Caco-2 (cell line): ENCODE results near the gene CCDC200. TPM values are rescaled to one million over a fixed set of nuclear protein-coding genes. Genes with fewer than 3 reads are reported as not detected.
"Not testable (repeated sequence)": the region's sequence is repeated elsewhere in the genome, so short reads cannot be mapped to it uniquely, and the experiment has no call there.

Experiments used
- BruUV-seq: library from RNA; stranded (reverse); fragments of 400-500 nt; replicated peaks from 2 replicates; lab custom pipeline; 2021; lab: Mats Ljungman, UMichigan
- CTCF ChIA-PET: fragments of 300-600 bp; sonication (Branson Sonifier 250); formaldehyde crosslinking; loops from one replicate; lab custom pipeline; 2022; ENCODE audit warnings: antibody characterized with exemption; lab: Charles Lee
- POLR2A ChIA-PET: fragments of 300-600 bp; sonication (Branson Sonifier 250); formaldehyde crosslinking; loops from one replicate; lab custom pipeline; 2022; ENCODE audit warnings: antibody characterized with exemption; lab: Charles Lee
- DNase-seq, 2 experiments: peaks; one replicate each; pipeline versions ENCODE4 v3.0.0 to v3.0.0-alpha.2; 2020 to 2022
- H3K27me3 ChIP-seq: replicated peaks from 2 replicates; pipeline ENCODE4 v1.6.0; 2011; ENCODE audit warnings: low read length; ENCODE audit not compliant: control insufficient read depth, insufficient read depth
- H3K36me3 ChIP-seq: 2 replicates; pipeline ENCODE4 v1.5.1; 2011; ENCODE audit warnings: low read length; ENCODE audit not compliant: control insufficient read depth, insufficient read depth
- H3K4me1 ChIP-seq: fragments of 250-450 bp; sonication (Bioruptor Pico); 2 replicates; pipeline ENCODE4 v1.5.1; 2020; ENCODE audit warnings: mild to moderate bottlenecking
- H3K4me3 ChIP-seq: 2 replicates; pipeline ENCODE4 v1.5.1; 2011; ENCODE audit warnings: low read depth, mild to moderate bottlenecking, control low read depth, low read length
- H3K9me3 ChIP-seq: fragments of 250-450 bp; sonication (Bioruptor Pico); 2 replicates; pipeline ENCODE4 v1.5.1; 2020; ENCODE audit warnings: mild to moderate bottlenecking, moderate library complexity
- H3K27ac Mint-ChIP-seq: one replicate; pipeline ENCODE4 v1.8.0; 2022; ENCODE audit warnings: mixed read lengths; ENCODE audit not compliant: unreplicated experiment
- H3K27me3 Mint-ChIP-seq: one replicate; pipeline ENCODE4 v1.8.0; 2022; ENCODE audit warnings: mixed read lengths; ENCODE audit not compliant: insufficient read depth, unreplicated experiment
- H3K36me3 Mint-ChIP-seq: one replicate; pipeline ENCODE4 v1.8.0; 2022; ENCODE audit warnings: mild to moderate bottlenecking, mixed read lengths; ENCODE audit not compliant: insufficient read depth, unreplicated experiment
- H3K4me1 Mint-ChIP-seq: one replicate; pipeline ENCODE4 v1.8.0; 2022; ENCODE audit warnings: low read depth, mixed read lengths; ENCODE audit not compliant: unreplicated experiment
- H3K4me3 Mint-ChIP-seq: one replicate; pipeline ENCODE4 v1.8.0; 2022; ENCODE audit warnings: mild to moderate bottlenecking, moderate library complexity, mixed read lengths; ENCODE audit not compliant: unreplicated experiment
- H3K9me3 Mint-ChIP-seq: one replicate; pipeline ENCODE4 v1.8.0; 2022; ENCODE audit warnings: mixed read lengths; ENCODE audit not compliant: unreplicated experiment
- intact Hi-C: fragments of 100-400 bp; cut with micrococcal nuclease; formaldehyde crosslinking; loops from one replicate; pipeline ENCODE4 v1.10.0; 2022; ENCODE audit not compliant: unreplicated experiment
- total RNA-seq: library from RNA; stranded (reverse); gene quantifications from 2 replicates; pipeline ENCODE4 v1.2.3, GENCODE V29; 2022
- TF ChIP-seq, protein P1 (sequence below), 2 experiments: fragments of 200-600 bp in 1 of 2; IDR thresholded peaks; 1 replicate in 1 of 2; 2 replicates in 1 of 2; pipeline versions ENCODE4 v1.5.1 to v1.8.0; 2011 to 2022; ENCODE audit warnings: antibody characterized with exemption in 1 of 2, control low read depth in 1 of 2, inconsistent platforms in 1 of 2, low read depth in 1 of 2, low read length in 1 of 2, mild to moderate bottlenecking in 1 of 2, moderate library complexity in 1 of 2; ENCODE audit not compliant: insufficient read depth in 1 of 2, severe bottlenecking in 1 of 2, unreplicated experiment in 1 of 2

CCDC200 gene
- total RNA-seq, 1 experiment from 2014 or later = not detected

DNA sequence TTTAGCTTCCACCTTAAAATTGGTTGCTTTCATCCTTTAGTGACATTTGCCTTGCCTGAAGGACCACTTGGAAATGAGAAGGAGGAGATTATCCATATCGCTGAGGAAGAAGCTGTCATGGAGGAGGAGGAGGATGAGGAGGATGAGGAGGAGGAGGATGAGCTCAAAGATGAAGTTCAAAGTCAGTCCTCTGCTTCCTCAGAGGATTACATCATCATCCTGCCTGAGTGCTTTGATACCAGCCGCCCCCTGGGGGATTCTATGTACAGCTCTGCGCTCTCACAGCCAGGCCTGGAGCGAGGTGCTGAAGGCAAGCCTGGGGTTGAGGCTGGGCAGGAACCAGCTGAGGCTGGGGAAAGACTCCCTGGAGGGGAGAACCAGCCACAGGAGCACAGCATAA lies 28.3 kb downstream of the CCDC200 start:
- H3K27me3 ChIP-seq = no peaks in the 10 kb centered on the region

DNA sequence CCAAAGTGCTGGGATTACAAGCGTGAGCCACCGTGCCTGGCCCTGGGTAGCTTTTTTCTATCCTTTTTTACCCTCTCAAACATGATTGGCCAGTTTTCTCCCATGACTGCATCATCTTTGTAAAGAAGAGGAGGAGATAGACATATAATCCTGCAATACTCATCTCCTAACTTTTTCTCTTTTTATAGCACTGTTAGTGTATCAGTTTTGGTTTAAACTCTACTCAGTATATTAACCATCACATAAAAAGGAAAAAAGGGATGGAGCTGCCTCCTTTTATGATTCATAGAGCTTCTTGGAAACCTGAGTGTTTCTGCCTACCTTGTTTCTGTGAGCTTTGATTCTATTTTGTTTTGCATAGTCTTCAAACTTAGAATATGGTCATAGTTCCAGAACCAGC lies 28.8 kb downstream of the CCDC200 start:
- H3K27me3 Mint-ChIP-seq = no peaks in the 10 kb centered on the region
- no peak overlapping the region for H3K27ac Mint-ChIP-seq
- ChIA-PET CTCF (interaction anchor here (1.1 kb wide), 1 partner anchor 12 kb away, joined by 3 read pairs; the partner anchor contains the start of gene TMEM106A), POLR2A (interaction anchor here (0.7 to 1.1 kb wide), 2 partner anchors 28 to 116 kb away, joined by 5 to 8 read pairs; no protein-coding TSS in a partner anchor)
- Histone ChIP-seq H3K4me3 (no peak overlapping the region), H3K4me1 (no peaks in the 10 kb centered on the region), H3K36me3 (peaks cover 2% of the 10 kb centered on the region; the same call in 1 of the 2 replicates), H3K9me3 (no peaks in the 10 kb centered on the region), H3K27me3 (no peaks in the 10 kb centered on the region)
- BruUV-seq = no TSS peak
- TF ChIP-seq, protein P1, sequence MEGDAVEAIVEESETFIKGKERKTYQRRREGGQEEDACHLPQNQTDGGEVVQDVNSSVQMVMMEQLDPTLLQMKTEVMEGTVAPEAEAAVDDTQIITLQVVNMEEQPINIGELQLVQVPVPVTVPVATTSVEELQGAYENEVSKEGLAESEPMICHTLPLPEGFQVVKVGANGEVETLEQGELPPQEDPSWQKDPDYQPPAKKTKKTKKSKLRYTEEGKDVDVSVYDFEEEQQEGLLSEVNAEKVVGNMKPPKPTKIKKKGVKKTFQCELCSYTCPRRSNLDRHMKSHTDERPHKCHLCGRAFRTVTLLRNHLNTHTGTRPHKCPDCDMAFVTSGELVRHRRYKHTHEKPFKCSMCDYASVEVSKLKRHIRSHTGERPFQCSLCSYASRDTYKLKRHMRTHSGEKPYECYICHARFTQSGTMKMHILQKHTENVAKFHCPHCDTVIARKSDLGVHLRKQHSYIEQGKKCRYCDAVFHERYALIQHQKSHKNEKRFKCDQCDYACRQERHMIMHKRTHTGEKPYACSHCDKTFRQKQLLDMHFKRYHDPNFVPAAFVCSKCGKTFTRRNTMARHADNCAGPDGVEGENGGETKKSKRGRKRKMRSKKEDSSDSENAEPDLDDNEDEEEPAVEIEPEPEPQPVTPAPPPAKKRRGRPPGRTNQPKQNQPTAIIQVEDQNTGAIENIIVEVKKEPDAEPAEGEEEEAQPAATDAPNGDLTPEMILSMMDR (IDR thresholded peaks at IDR 0.05; ENCODE audit: insufficient read depth in 1 of 2, low read depth in 1 of 2, low read length in 1 of 2, severe bottlenecking in 1 of 2, unreplicated experiment in 1 of 2) = no peak
- no peak overlapping the region for H3K4me3 Mint-ChIP-seq
- DNase-seq = no peak
- no peaks in the 10 kb centered on the region for H3K9me3 Mint-ChIP-seq
- H3K36me3 Mint-ChIP-seq = peaks cover 71% of the 10 kb centered on the region
- H3K4me1 Mint-ChIP-seq = no peaks in the 10 kb centered on the region
- intact Hi-C loops = no loop called here

More for the DNA sequence above, 28.3 kb downstream of the CCDC200 start:
- no peak overlapping the region for H3K4me3 ChIP-seq
- Mint-ChIP-seq H3K27ac (no peak overlapping the region), H3K9me3 (no peaks in the 10 kb centered on the region), H3K27me3 (no peaks in the 10 kb centered on the region), H3K4me3 (no peak overlapping the region), H3K4me1 (no peaks in the 10 kb centered on the region), H3K36me3 (peaks cover 68% of the 10 kb centered on the region)
- no peaks in the 10 kb centered on the region for H3K4me1 ChIP-seq
- peaks cover 2% of the 10 kb centered on the region; the same call in 1 of the 2 replicates for H3K36me3 ChIP-seq
- ChIA-PET POLR2A (interaction anchor here (0.7 to 1.1 kb wide), 2 partner anchors 28 to 116 kb away, joined by 5 to 8 read pairs; no protein-coding TSS in a partner anchor), CTCF (interaction anchor here (0.9 to 1.1 kb wide), 2 partner anchors 12 to 17 kb away, joined by 3 read pairs; partner anchors contain the start of gene TMEM106A)
- no TSS peak for BruUV-seq
- intact Hi-C loops = no loop called here
- TF ChIP-seq, protein P1 (IDR thresholded peaks at IDR 0.05; ENCODE audit: insufficient read depth in 1 of 2, low read depth in 1 of 2, low read length in 1 of 2, severe bottlenecking in 1 of 2, unreplicated experiment in 1 of 2) = no peak
- no peak for DNase-seq
- no peaks in the 10 kb centered on the region for H3K9me3 ChIP-seq

DNA sequence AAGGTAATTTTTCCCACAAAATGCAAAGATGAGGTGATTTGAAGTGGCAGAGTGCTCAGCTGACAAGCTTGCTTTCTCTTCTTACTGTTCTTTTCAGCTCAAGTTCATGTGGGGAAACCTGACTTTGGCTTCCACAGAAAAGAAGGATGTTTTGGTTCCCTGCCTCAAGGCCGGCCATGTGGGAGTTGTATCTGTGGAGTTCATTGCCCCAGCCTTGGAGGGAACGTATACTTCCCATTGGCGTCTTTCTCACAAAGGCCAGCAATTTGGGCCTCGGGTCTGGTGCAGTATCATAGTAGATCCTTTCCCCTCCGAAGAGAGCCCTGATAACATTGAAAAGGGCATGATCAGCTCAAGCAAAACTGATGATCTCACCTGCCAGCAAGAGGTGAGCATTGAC lies 35.2 kb downstream of the CCDC200 start:
- H3K4me3 ChIP-seq = no peak overlapping the region
- no peaks in the 10 kb centered on the region for H3K9me3 Mint-ChIP-seq
- DNase-seq = peak in 1 of 2 experiments; percentile 1
- CTCF ChIA-PET = interaction anchor here (0.6 kb wide), 2 partner anchors 72 to 687 kb away, joined by 3 to 6 read pairs; no protein-coding TSS in a partner anchor
- no peak overlapping the region for H3K27ac Mint-ChIP-seq
- no peaks in the 10 kb centered on the region for H3K27me3 ChIP-seq
- no peaks in the 10 kb centered on the region for H3K4me1 Mint-ChIP-seq
- peaks cover 65% of the 10 kb centered on the region for H3K36me3 Mint-ChIP-seq
- H3K4me1 ChIP-seq = no peaks in the 10 kb centered on the region
- no peak overlapping the region for H3K4me3 Mint-ChIP-seq
- intact Hi-C loops = no loop called here
- BruUV-seq = no TSS peak
- H3K9me3 ChIP-seq = no peaks in the 10 kb centered on the region
- TF ChIP-seq, protein P1 (IDR thresholded peaks at IDR 0.05; ENCODE audit: insufficient read depth in 1 of 2, low read depth in 1 of 2, low read length in 1 of 2, severe bottlenecking in 1 of 2, unreplicated experiment in 1 of 2) = no peak
- H3K27me3 Mint-ChIP-seq = no peaks in the 10 kb centered on the region
- H3K36me3 ChIP-seq = peaks cover 6% of the 10 kb centered on the region
- POLR2A ChIA-PET = no interaction called here

DNA sequence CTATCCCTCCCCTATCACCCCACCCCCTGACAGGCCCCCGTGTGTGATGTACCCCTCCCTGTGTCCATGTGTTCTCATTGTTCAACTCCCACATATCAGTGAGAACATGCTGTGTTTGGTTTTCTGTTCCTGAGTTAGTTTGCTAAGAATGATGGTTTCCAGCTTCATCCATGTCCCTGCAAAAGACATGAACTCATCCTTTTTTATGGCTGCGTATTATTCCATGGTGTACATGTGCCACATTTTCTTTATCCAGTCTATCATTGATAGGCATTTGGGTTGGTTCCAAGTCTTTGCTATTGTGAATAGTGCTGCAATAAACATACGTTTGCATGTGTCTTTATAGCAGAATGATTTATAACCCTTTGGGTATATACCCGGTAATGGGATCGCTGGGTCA lies 41.8 kb downstream of the CCDC200 start:
- H3K27ac Mint-ChIP-seq, H3K4me3 Mint-ChIP-seq, CTCF ChIA-PET, H3K9me3 ChIP-seq, H3K4me1 ChIP-seq, H3K27me3 ChIP-seq, H3K27me3 Mint-ChIP-seq, H3K36me3 ChIP-seq, BruUV-seq, DNase-seq, H3K9me3 Mint-ChIP-seq, H3K4me1 Mint-ChIP-seq, intact Hi-C loops, H3K4me3 ChIP-seq, POLR2A ChIA-PET: not testable (repeated sequence)
- H3K36me3 Mint-ChIP-seq = peaks cover 40% of the 10 kb centered on the region
